Nucleus accumbens (tissue), 56 donors: ENCODE measurements around the gene PI4K2A.

Source experiments
- DNase-seq, 56 donors: peaks; one replicate each; lab custom pipeline; 2025; lab: John Stamatoyannopoulos, UW

Gene PI4K2A

DNA sequence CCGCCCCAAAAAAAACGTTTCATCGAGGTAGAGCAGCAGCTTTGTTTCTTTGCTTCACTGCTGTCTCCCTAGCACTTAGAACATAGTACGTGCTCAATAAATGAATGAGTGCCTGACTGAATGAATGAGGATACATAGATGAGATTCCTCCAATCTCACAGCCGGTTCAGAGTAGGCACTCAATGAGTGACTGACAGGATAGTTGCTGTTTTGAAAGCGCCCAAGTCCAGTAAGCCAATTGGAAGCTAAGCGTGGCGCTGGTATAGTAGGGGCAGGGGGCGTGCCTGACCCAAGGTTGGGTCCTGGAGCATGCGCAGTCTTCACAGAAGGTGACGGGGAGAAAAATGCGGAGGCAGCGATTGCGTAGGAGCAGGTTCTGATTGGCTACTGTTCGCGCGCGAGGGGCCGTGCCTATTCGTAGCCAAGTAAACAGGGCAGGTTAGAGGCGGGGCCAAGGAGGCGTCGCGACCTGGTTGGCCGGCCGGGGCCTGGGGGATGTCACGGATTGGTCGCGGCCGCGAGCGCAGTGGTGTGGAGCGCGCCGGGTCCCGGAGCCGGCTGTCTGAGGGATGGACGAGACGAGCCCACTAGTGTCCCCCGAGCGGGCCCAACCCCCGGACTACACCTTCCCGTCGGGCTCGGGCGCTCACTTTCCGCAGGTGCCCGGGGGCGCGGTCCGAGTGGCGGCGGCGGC, at the start of gene PI4K2A:
PI4K2A (plus strand) TSS at position 498 of the 694 bp plus-strand sequence; CDS start at position 570, 72 bp downstream.
- DNase-seq = peak; percentile 67 to 99 (median 97)

GRCh38 chr10:97590748-97591495, 49.5 kb upstream of the PI4K2A start:
- DNase-seq = no peak

- DNase-seq = no peak
Observed at GRCh38 chr10:97593421-97593820, 47.0 kb upstream of the PI4K2A start.

- no peak for DNase-seq
Observed at GRCh38 chr10:97596101-97597082, 44.1 kb upstream of the PI4K2A start.

GRCh38 chr10:97597778-97598177, 42.7 kb upstream of the PI4K2A start:
- DNase-seq = no peak

- no peak for DNase-seq
Observed at GRCh38 chr10:97598407-97599271, 41.8 kb upstream of the PI4K2A start.

DNA sequence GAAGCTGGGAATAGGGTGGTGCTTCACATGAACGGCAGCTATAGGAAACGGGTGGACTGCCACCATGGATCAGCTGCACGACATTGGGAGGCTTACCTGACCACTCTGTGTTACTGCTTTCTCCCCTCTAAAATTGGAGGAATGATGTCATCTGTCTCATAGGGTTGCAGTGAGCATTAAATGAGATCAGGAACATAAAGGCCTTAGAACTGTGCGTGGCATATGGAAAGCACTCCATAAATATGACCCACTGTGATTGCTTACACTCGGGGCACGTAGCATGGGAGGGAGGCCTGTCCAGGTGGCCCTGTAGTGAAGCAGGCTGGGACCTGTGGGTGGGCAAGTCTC, 41.2 kb upstream of the PI4K2A start:
- no peak for DNase-seq

DNA sequence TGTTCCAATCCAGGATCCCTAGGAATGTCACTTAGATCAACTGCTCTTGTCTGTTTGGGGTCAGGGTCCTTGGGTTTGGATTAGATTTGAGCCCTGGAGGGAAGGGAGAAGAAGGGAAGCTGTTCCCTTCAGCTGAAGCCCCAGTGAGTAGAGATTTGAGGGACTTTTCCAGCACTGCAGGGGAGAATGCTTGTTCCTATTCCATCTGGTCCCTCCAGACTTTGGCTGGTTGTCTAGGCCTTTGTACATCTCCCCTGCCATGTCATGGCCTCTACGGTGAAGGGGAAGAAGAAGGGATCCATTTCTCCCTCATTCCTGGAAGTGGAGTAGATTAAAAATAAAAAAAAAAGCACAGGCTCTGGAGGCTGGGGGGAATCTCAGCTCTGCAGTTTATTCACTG, 39.9 kb upstream of the PI4K2A start:
- DNase-seq = no peak

- DNase-seq = peak in 33 of 56 donors; percentile 6 to 69 (median 37)
Observed at GRCh38 chr10:97601268-97602215, 38.9 kb upstream of the PI4K2A start.

DNA sequence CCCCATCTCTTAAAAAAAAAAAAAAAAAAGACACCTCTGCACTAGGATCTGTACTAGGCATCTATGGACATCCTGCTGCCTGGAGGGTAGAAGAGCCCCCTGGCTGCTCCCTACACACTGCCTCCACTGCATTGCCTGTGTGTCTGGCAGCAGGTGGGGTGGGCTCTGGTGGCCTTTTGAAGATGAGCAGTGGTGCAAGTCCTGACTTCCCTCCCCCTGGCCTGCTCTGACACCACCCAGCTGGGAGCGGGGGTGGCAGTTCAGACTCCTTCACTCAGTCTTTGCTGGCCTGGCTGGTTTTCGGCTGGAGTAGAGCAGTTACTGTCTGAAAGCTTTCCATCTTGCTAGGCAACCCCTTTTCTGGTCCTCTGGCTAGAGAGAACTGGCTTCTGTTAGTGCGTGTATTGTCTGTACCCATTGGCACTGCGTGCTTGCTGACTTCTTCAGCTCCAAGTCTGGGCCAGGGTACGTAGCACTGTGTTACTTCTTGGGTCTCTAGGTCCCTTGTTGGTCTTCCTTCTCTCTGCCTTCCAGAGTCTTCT, 33.3 kb upstream of the PI4K2A start:
- peak in 24 of 56 donors; percentile 3 to 74 (median 28) for DNase-seq

- no peak for DNase-seq
Observed at GRCh38 chr10:97608991-97609561, 31.4 kb upstream of the PI4K2A start.

DNA sequence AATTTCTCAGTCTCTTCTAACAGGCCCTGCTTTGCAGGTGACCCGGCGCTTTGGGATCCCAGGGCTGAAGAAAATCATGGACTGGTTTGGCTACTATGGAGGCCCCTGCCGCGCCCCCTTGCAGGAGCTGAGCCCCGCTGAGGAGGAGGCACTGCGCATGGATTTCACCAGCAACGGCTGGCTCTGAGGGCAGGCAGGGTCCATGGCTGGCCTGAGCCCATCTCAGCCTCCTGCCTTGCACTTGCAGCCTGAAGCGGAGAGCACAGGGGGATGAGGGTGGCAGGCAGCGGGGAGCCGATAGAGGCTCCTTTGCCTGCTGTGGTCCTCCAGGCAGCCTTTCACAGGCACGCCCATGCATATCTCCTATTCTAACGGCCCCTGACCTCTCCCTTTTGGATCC, 29.0 kb upstream of the PI4K2A start:
- no peak for DNase-seq

GRCh38 chr10:97612386-97612785, 28.1 kb upstream of the PI4K2A start:
- DNase-seq = no peak

GRCh38 chr10:97618285-97618684, 22.2 kb upstream of the PI4K2A start:
- DNase-seq = no peak

DNA sequence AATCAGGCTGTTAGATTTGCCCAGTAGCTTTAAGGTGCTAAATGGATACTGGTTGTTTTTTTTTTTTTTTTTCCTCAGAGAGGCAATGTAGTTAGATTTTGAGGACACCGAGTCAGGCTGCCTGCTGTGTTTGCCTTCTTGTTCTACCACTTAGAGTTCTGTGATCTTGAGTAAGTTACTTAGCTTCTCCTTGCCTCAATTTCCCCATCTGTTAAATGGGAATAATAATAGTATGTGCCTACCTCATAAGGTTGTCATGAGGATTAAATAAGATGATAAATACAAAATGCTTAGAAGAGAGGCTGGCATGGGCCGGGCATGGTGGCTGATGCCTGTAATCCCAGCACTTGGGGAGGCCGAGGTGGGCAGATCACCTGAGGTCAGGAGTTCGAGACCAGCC, 21.7 kb upstream of the PI4K2A start:
- DNase-seq = no peak

- no peak for DNase-seq
Observed at GRCh38 chr10:97623277-97623676, 17.2 kb upstream of the PI4K2A start.

- DNase-seq = no peak
Observed at GRCh38 chr10:97627731-97628130, 12.7 kb upstream of the PI4K2A start.

DNA sequence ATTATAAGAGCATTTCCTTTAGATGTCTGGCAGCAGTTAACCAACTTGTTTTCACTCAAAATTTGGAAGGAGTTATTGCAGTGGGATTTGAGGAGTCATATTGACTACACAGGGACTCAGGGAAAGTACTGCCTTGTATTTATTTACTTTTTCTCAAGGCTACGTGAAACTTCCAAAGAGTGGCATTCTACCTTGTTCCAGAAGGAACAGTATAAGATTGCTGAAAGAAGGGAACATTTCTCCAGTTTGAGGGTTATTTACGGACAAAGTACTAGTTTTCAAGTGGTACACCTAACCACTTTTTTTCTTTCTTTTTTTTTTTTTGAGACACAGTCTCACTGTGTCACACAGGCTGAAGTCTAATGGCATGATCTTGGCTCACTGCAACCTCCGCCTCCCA, 12.2 kb upstream of the PI4K2A start:
- no peak for DNase-seq
